GM20431 (cell line): ENCODE data around the gene TEX22.

ENCODE experiments used
- in situ Hi-C: fragments of 300-500 bp; cut with MseI, MboI; formaldehyde crosslinking; loops from one replicate; pipeline ENCODE4 v1.15.0; 2020; ENCODE audit warnings: low sequenced_read_pairs; ENCODE audit not compliant: unreplicated experiment

TEX22 gene

GRCh38 chr14:105417690-105418121 lies 19.4 kb downstream of the TEX22 start:
- in situ Hi-C loops, result no loop called here

DNA sequence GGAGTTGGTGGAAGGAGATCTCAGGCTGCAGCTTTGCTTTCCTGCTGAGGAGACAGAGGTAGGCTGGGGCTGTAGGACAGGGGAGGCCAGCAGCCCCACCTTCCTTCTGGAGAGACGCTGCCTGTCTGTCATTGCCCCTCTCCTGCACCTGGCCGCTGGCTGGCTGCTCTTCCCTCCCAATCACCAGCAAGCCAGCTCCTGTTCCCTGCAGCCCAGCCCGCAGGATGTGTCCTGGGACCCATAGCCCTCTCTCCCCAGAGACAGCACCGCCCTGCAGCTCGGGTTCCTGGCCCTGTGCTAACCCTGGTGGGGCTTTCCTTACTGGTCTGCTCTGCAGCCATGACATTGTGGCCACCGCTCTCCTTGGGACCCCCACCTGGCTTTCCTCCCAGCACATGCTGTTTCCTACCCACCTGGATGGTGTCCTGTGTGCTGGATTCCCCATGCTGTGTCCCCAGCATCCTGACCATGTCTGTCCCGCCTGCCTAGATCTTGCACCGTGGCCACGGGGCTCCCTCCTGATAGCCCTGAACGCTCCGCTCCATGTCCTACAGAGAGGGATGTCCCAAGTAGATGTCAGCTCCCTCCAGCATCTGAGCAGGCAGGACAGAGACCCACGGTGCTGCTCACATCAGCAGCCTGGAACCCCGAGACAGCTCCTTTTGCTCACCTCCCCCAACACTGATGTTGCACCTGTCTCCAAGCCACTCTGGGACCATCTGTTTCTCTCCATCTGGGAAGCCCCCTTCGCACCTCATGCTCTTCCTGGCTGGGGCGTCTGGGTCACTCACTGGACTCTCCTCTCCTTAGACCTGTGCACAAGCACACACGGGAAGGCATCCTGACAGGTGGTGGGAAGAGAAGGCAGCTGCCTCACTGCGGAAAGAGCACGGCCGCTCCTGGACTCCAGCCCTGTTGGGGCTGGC lies 20.2 kb downstream of the TEX22 start:
- in situ Hi-C loops, result no loop called here

- in situ Hi-C loops, result no loop called here
Observed at GRCh38 chr14:105419195-105420091, 21.1 kb downstream of the TEX22 start, which contains the start of gene MTA1. Gene MTA1 (plus strand): TSS chr14:105419827. CDS start chr14:105420036, 209 bp downstream.

- in situ Hi-C loops, result no loop called here
Observed at GRCh38 chr14:105420101-105420973, 22.0 kb downstream of the TEX22 start.

DNA sequence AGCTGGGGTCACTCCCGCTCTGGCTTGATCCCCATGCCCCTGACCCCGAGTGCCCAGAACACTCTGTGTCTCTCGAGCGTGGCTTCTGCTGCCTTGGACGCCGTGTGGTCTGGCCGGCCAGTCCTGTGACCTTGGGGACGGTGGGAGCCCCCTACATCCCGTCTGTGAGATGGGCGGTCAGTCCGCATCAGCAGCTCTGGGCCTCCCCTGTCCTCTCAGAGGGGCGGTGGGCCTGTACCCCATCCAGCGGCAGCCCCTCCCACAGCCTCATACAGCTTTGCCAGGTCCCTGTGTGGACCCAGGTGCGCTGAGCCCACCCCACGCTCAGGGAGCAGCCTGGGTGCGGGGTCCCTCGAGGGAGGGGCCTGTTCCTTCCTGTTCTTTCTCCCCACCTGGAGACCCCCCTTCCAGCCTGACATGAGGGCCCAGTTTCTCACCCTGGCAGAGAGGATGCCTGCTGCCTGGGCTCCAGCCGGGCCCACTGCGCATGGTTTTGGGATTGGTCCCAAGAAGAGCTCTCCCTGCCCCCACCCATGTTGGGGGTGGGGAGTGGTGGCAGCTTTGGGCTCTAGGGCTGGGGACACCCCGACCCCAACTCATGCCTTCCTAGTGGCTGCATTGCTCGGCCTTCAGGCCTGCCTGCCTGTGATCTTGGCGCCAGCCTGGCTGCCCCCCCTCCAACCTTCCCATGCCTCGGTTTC lies 22.8 kb downstream of the TEX22 start:
- in situ Hi-C loops, result no loop called here

DNA sequence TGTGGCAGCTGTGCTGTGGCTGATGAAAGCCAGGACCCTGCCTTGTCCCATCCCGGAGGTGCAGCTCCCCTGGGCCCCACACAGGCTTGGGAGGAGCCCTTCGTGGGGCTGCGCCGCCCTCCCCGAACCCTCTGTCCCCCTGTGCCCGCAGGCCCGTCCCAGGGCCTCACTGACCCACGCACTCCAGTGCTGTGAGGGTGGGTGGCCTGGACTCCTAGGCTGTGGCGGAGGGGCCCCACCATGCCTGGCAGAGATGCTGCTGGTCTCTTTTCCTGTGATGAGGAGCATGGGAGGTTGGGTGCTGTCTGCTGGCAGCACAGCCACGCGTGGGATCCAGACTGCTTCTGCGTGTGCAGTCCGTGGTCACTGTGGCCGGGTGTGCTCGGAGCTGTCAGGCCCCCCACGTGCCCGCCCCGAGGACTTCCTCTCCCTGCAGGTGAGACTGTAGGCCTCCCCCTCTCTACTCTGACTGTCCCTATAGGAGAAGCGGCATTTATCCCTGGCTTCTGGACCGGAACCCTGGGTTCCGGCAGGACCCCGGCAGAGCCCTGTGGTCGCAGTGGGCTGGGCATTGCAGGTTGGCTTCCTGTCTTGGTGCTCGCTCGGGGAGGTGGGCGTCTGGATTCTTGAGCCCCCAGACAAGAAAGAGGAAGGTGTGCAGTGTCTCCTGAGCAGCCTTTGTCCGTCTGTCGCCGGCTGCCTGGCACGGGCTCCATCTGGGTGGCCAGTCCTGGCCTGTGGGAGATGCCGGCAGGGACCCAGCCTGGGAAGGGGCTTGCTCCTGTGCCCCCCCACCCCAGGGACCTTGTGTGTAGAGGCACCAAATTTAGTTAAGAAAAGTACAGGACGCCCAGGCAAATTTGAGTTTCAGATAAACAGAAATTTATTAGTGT lies 23.6 kb downstream of the TEX22 start:
- in situ Hi-C loops, result no loop called here

- in situ Hi-C loops, result no loop called here
Observed at GRCh38 chr14:105422695-105423487, 24.6 kb downstream of the TEX22 start.

- in situ Hi-C loops, result no loop called here
Observed at GRCh38 chr14:105423488-105424195, 25.3 kb downstream of the TEX22 start.

- in situ Hi-C loops, result no loop called here
Observed at GRCh38 chr14:105424861-105425260, 26.5 kb downstream of the TEX22 start.

DNA sequence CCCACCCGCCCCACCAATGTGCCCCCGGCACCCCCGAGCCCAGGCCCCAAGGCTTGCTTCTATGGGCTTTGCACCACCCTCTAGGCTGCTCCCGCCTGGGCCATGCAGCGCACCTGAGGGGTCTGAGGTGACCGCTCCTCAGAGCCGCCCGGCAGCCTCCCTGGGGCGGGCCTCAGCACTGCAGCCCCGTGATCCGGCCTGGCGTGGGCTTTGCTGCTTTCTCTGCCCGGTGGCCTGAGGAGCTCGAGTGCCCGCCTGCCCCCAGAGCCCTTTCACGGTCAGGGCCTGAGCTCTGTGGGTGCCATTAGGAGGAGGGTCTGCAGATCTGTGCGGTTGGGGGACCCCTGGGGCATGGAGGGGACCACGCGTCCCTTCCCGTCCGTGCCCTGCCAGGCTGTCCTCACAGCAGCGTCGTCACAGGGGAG lies 27.5 kb downstream of the TEX22 start:
- in situ Hi-C loops, result no loop called here

- in situ Hi-C loops, result no loop called here
Observed at GRCh38 chr14:105426416-105427130, 28.2 kb downstream of the TEX22 start.

GRCh38 chr14:105427412-105427811 lies 29.1 kb downstream of the TEX22 start:
- in situ Hi-C loops, result no loop called here

DNA sequence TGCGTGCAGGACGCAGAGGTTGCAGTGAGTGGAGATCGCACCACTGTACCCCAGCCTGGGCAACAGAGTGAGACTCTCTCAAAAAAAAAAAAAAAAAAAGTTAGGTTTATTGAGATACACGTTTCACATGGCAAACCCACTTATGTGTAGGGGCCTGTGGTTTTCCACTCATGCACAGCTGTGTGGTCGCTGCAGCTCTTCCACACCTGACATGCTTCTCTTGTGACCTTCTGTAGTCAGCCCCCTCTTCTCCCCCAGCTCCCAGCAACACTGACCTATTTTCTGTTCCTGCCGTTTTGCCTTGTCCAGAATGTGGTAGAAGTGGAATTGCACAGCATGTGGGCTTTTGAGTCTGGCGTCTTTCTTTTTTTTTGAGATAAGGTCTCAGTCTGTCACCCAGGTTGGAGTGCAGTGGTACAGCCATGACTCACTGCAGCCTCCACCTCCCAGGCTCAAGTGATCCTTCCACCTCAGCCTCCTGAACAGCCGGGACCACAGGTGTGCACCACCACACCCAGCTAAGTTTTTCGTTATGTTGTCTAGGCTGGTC lies 29.7 kb downstream of the TEX22 start:
- in situ Hi-C loops, result no loop called here

GRCh38 chr14:105430042-105430441 lies 31.7 kb downstream of the TEX22 start:
- in situ Hi-C loops, result no loop called here

GRCh38 chr14:105430565-105430964 lies 32.2 kb downstream of the TEX22 start:
- in situ Hi-C loops, result no loop called here

DNA sequence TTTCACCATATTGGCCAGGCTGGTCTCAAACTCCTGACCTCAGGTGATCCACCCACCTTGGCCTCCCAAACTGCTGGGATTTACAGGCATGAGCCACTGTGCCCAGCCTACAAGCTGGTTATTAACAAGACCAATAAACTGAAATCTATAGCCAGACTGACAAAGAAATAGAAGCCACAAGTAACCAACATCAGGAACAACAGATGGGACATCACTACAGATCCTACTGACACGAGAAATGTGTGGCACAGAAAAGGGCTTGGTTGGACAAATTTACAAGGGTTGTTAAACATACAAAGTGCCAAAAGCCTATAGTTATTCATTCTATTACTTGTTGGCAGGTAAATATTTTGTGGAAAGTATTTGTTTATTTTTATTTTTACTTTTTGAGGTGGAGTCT lies 32.9 kb downstream of the TEX22 start:
- in situ Hi-C loops, result no loop called here
